TTC549 (cell line): Measurements from ENCODE around the gene RASSF5.

Source experiments
- FAIRE-seq: peaks from 2 replicates; lab custom pipeline; 2012; peaks lifted over from hg19 to GRCh38; lab: Jason Lieb, UNC

The RASSF5 gene

DNA sequence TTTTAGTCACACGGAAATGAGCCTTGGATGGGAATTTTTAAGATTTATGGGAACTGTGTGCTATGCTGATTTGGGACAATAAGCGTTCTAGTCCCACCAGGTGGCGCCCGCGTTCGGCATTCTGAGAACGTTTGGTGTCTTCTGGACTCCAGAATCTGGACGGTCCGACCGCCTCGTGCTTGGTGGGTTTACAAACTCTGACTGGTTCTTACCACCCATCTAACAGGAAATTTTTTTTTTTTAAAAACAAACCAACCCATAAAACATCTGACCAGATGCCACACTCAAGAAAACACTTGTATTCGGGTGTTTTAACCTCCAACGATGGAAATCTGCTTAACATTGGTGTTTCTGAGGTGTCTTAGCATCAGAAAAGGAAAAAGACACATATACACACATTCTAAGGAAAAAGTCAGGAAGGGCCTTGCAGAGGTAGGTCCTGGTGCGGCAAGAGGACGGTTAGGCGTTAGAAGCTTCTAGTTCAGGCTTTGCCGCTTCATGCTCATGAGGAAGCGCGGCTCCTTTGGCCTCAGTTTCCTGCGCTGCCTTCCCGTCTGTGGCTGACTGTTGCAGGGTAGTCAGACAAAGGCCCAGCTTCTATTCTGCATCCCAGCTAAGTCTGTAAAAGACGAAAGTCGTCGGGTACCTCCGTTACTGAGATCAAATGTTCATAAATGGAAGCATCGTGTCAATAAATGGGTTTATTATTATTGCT lies 127.2 kb downstream of the RASSF5 start:
- FAIRE-seq, result peak; percentile 95

DNA sequence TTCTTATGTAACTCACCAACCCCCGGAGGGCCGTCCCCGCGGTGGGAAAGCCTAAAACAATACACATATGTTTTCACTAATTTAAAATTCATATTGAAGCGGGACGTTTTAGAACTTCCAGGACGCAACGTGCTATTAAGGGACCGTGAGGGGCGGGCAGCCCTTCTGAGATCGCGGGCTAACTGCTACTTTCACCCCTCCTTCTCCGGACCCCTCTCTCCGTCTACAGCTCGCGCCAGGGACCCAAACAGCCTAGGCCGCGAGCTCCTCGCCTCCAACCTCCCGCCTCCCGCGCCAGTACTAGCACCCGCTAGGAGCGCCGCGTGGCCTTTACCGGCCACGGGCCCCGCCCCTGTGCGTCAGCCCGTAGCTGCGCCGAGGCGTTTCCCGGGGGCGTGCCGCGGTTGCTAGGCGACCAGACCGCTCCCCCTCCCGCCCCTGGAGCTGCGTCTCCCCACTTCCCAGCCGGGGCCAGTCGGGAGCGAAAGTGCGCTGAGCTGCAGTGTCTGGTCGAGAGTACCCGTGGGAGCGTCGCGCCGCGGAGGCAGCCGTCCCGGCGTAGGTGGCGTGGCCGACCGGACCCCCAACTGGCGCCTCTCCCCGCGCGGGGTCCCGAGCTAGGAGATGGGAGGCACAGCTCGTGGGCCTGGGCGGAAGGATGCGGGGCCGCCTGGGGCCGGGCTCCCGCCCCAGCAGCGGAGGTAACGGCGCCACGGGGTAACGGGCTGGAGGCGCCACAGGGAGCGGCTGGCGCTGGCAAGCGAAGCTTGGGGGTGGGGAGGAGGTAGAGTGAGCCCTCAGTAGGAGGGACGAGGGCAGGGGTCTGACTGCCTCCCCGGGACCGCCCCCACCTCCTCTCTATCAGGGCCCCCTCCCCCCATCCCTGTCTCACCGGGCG lies 128.0 kb downstream of the RASSF5 start, which contains the start of gene DYRK3:
TSS of gene DYRK3 (plus strand) at position 457 of the 898 bp plus-strand sequence. CDS start at position 625, 168 bp downstream.
- peak; percentile 74 for FAIRE-seq

DNA sequence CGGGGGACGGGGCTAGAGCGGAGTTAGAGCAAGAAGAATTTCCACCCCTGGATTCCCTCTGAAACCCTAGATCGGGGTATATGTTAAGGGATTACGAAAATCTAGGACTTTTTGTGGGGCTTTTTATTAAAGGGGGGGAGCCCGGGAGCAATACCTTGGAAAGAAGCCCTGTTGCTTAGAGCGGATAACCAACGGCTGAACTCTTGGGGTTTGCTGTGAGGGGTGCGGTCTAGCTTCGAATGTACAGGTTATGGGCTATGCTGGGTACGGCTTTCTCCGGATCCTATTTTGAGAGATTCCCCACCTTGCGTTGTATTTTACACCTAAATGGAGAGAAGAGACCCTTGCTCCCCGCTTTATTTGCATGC lies 128.6 kb downstream of the RASSF5 start:
- no peak for FAIRE-seq

DNA sequence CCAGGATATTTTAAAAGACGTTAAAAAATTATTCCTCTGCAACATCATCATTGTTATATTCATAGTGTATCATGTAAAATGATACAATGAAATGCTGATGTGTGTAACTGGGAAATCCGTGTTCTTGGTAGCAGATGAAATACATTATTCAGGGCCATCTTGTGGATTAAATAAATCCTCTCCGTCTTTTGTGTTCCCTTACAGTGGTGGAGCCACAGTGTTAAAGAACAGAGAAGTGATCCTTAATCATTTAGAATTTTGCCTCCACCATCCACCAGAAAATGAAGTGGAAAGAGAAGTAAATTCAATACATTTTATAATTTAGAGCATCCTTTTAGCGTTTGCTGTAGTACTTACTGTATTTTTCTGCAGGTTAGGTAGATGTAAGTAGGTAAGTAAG lies 129.3 kb downstream of the RASSF5 start:
- FAIRE-seq, result peak; percentile 68

DNA sequence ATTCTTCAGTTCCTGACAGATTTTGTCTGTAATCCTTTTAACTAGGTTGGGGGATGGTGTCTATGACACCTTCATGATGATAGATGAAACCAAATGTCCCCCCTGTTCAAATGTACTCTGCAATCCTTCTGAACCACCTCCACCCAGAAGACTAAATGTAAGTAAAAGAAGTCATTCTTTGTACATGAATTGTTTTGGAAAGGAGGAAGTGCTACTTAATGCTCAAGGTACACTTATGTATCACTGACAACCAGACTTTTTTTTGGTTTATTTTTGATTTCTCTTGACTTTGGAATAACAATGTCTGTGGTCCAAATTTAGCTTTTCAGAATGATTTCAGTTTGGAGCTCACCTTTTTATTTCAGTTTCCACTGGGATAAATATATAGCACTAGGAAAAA lies 130.3 kb downstream of the RASSF5 start:
- no peak for FAIRE-seq
